Bone marrow (tissue), 2 donors: ENCODE data around the gene ACP4.
"Not testable (repeated sequence)": the region's sequence is repeated elsewhere in the genome, so short reads cannot be mapped to it uniquely, and the experiment has no call there.

Experiments
- DNase-seq, 2 donors: peaks; one replicate each; lab custom pipeline; 2025; lab: John Stamatoyannopoulos, UW

ACP4 gene

DNA sequence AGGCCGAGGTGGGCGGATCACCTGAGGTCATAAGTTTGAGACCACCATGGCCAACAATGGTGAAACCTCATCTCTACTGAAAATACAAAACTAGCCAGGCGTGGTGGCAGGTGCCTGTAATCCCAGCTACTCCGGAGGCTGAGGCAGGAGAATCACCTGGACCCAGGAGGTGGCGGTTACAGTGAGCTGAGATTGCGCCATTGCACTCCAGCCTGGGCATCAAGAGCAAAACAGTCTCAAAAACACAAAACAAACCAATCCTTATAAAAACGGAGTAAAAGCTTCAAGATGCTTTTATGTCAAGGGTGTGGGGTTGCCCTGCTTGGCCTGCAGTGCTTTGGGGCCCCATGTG, 7.2 kb downstream of the ACP4 start:
- no peak for DNase-seq

DNA sequence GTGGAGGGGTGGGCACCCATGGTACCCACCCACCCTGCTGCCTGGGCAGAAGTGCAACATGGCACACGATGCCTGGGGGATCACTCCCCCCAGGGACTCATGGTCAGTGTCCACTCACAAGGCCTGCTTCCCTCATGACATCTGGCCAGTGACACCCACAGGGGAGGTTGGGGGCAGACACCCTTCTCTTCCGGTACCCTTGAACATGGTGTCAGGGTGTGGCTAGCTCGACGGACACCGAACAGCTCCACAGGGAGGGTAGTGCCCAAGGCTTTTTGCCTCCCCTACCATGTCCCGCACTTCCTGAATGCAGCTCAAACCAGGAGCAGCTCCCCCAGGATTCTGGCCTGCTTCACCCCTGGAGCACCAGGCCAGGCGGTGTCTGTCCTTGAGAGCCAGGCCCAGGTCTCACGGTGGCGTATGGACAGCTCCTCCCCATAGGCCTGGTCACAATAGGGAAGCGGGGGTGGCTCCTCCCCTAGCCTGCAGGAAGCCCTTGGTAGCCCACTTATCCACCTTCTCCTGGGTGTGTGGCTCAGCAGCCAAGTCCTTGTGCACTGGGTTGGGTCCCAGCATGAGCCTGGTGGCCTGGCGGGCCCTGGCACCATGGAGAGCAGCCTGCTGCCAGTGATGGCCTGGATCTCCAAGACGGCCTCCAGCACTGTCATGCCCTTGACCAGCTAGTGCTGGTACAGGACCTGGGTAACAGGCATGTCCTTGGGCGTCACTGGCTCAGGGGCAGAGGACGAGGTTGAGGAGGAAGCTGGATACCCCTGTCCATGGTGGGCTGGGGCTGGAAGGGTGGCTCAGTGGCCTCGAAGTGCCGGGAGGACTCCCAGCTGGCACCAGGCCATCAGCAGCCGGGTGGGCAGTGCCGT, 7.8 kb downstream of the ACP4 start:
- no peak for DNase-seq

DNA sequence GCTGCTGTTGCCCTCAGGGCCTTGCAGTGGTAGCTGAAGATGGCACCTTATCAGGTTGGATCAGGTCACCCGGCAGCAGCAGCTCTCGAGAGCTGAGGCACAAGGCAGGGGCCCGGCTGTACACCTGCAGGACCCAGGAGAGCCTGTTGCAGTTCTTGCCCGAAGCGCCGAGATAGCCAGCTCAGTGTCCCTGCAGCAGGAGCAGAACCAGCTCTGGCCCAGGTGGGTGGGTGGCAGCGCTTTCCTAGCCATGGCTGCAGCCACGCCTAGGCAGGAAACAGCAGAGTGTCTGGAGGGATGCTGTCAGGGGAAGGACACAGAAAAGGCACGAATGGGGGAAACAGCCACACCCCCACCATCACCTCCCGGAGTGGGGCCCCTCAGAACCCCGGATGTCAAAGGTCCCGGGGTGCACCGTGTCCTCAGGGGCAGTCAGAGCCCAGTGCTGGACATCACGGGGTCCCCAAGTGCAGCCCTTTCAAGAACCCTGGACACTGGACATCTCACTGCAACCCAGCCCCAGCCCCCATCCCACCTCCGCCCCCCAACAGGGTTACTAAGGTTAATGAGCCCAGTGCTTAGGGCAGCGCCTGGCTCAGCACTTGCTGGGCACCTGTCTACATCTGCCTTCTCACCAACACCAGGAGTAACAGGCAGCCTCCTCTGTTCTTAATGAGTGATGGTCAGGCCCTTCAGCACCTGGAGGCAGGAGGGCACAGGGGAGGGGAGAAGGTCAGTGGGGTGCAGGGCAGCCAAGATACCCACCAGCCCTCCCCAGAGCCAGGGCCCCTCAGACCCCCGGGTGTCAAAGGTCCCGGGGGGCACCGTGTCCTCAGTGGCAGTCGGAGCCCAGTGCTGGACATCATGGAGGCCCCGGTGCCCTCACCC, 8.7 kb downstream of the ACP4 start:
- DNase-seq: no peak

DNA sequence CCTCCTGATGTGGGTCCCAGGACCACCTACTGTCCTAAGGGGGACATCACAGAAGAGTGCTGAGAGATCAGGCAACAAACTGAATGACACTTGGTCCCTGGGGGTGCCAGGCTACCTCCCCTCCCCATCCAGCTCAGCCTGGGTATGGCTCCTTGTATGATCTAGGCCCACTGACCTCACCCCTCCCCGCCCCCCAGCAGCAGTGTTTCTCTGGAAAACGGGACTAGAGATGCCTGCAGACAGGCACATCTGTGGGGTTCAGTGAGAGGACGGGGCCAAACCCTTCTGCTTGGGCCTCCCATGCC, 9.3 kb downstream of the ACP4 start:
- DNase-seq: no peak

DNA sequence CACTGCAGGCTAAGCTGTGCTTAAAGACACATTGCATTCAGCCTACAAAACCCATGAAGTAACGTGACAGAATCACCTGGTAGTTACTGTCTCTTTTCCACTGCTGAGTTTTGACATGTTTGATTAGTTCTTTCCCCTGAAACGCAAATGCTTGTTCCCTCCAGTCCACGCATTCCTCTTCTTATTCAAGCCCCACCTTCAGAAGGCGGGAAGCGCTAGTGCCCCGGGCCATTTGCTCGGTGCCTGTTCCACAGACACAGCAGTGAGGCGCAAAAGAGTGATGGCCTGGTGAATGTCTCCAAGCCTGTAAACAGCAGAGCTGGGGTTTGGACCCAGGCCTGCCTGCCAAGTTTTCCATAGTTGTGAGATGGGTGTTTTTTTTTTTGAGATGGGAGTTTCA, 10.9 kb downstream of the ACP4 start:
- no peak for DNase-seq

DNA sequence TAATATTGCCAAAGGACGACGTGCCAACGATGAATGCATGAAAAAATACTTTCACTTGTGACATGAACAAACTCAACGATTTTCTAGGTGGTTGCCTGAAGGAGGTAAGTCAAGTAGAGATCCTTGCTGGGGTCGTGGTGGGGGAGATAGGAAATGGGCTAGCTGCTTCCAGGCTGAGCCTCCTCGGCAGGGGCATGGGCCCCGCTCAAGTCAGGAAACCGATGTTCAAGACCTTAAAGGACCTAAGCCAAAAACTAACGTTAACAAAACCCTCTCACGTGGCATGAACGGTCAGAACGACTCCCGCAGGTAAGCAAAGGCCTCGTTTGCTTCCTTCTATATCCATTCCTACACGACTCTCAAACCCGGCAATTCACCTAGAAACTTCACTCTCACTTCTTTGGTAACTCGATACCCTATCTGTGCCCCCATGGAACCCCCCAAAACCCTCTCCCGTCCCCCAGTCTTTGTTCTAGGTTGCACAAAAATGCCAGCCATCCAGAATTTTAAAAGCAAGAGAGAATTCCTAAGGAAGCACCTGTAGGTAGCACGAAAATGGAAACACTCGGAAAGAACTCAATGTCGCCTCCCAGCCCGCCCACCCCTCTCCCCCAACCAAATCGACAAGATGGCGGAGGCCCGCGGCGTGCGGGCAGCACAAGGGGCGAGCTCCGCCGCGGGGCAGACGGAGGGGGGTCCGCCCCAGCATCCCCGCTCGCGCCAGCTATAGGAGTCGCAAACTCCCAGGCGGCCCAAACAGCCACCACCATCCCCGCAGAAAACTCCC, 13.6 kb downstream of the ACP4 start:
- DNase-seq: no peak

DNA sequence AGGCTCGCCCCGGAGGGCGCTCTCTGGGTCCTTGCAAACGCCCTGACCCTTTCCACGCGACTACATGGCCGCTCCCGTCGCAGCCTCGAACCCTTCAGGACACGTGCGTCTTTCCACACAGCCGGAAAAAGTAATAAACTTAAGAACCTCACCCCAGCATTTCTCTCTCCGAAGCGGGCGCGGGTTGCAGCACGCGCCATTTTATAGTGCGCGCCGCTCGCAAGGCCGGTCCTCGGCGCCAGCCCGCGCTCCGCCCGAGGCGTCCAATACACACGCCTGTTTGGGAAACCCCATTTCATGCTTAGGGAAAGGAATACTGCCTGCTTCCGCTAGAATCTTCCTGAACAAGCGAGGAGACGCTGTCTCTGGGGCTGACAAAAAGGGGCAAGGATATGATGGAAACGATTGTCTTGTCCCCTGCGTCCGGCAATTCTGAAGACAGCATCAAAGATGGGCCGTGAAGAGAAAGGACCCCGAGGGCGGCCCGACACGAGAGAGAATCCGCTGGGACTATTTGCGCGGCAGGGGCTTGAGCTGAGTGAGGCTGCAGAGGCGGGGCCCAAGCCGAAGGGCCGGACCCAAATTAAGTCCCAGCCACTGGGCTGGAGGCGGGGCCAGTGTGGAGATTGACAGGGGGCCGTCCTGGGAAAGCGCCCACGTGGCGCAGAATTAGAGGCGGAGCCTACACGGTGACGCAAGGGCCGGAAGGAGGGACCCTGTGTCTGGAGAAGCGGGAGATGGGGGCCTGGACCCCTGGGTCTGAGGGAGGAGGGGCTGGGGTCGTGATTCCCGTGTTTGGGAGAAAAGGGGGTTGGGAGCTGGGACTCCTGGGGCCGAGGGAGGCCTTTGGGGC, 14.4 kb downstream of the ACP4 start:
- DNase-seq: peak; percentile 91 to 97

DNA sequence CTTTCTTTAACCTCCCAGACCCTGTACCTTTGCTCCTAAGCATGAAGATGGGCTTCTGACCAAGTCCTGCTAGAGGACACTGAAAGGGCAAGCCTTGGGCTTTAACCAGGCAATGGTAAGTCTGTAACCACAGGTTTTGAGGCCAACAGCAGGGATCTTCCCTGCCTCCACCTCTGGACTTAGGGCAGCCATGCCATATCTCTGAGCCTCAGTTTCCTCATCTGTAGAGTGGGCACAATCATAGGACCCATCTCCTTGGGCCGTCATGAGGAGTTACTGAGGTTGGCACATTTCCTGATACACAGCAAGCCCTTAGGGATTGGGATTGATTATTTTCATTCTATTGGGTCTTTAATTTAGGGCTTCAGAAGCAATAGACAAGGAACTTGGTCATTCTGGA, 18.6 kb downstream of the ACP4 start:
- DNase-seq: no peak

DNA sequence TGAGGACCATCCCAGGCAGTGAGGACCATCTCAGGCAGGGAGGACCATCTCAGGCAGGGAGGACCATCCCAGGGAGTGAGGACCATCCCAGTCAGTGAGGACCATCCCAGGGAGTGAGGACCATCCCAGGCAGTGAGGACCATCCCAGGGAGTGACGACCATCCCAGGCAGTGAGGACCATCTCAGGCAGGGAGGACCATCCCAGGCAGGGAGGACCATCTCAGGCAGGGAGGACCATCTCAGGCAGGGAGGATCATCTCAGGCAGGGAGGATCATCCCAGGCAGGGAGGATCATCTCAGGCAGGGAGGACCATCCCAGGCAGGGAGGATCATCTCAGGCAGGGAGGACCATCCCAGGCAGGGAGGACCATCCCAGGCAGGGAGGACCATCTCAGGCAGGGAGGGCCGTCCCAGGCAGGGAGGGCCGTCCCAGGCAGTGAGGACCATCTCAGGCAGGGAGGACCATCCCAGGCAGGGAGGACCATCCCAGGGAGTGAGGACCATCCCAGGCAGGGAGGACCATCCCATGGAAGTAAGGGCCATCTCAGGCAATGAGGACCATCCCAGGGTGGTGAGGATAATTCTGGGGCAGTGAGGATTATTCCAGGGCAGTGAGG, 21.5 kb downstream of the ACP4 start:
- DNase-seq: not testable (repeated sequence)

DNA sequence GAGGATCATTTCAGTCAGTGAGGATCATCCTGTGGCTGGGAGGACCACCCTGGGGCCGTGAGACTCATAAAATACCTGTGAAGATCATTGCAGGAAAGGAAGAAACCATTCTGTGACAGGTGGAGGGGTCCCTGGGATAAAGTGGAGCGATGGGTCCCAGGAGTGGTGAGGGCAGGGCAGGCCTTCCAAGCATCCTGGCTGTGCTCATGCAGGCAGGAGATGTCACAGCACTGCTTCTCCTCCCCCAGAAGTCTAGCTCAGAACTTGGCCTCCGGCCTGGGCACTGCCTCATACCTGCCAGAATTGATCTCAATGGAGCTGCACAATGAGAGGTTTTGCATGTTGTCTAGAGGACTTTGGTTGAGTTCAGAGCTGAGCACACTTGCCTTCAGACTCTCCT, 22.3 kb downstream of the ACP4 start:
- DNase-seq: no peak

DNA sequence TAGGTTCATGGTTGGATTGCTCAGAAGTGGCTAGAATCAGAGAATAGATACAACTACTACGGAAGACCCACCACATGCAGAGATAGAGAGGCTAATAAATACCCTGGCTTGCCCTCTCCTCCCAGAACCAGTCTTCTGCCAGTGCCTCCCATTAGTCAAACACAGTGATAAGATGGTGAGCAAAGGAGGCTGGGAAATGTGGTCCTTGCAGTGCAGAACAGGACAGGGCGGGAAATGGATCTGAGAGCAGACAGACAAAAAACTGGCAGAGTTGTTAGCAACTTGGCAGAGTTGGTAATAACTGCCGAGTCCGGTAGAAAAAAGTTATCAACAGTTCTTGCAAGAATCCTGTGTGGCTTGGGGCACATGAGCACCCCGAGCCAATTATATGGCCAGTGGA, 24.7 kb downstream of the ACP4 start:
- no peak for DNase-seq

DNA sequence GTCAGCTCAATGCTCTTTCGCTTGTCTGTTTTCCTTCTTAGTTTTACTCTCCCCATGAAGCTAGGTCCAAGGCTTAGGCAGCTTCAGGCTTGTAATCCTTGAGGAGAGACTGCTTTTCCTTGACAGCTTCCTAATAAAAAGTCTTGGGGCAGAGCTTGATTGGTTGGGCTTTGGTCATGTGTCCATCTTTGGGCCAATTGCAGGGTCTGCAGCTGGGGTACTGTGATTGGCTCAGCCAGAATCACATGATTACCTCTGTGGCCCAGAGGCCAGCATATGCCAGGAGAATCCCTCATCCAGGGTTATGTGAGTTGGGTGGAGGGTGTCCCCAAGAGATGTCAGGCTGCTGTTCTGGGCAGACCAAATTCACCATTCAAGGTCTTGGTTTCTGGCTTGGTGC, 25.2 kb downstream of the ACP4 start:
- DNase-seq: no peak

DNA sequence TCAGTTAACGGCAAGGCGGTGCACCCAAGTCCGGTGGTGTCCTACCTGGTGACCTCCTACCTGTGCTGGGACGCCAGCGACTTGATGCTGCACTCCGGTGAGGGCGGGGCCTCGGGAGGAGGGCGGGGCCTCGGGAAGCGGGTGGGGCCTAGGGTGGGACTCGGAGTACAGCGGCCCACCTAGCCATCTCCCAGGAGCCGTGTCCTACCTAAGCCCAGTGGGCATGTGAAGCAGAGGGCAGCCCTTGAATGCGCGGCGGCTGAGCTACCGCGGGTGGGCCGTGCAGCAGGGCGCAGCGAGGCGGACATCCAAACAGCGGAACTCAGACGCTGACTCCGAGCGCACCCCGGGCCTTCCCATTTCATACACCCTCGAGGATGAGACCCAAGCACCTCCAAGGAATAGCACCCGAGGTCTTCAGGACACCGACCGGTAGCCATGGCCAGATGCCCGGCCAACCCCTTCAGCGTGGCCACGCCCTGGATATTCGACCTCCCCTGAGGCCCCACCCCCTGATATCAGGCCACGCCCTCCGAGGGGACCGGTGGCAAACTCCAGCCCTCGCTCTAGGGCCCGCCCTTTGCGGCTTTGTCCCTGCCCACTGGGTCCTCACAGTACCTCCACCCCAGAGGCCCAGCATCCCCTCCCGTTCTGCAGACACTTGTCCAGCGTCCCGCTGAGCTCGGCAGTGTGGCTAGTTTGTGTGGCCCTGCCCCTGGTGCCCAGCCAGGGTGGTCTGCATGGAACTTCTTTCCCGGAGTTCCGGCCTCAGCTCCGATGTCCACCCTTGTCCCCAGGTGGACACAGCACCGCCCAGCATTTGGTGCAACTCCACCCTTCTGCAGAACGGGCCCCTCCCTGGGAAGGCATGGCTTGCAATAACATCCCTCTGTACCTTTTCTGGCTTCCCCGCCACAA, 28.0 kb downstream of the ACP4 start:
- DNase-seq: peak in 1 of 2 donors; percentile 19

DNA sequence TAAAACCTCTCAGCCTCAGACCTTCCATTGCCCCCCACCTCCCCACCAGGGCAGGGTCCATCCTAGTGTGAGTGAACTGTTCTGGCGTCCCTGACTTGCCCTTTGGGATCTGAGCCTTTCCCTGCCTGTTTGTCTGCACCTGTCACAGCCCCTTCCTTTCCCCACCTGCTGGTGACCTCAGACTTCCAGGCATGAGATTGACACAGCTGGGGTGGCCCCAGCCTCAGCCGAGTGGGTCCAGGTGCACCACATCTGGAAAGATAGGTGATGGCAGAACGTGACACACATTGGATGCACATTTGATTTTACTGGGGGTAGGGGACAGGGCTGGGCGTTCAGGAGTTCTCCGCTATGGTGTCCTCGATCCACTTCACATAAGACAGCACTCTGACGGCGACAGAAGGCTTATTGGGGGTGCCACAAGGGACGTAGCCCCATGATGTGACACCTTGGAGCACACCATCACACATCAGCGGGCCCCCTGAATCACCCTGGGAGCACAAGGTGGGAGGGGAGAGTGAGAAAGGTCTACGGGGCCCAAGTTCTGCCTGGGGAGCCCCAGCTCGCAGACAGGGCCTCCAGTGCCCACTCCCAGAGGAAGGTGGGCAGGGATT, 28.8 kb downstream of the ACP4 start:
- no peak for DNase-seq

DNA sequence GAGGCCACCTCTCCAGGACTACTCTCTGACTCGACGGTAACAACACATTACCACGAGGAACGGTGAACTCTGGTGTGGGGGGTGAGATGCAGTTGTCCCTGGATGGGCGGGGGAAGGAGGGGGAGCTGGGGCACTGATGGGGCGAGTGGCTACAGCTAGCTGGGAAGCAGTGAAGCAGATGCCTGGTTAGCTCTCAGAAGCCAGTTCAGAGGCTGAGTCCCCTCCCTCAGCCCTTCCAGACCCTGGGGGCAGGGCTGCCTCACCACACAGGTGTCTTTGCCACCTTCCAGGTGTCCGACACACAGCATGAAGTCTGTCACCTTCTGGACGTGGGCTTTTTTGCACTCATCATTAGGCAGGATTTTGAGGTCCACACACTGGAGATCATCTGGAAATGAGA, 29.4 kb downstream of the ACP4 start:
- no peak for DNase-seq

DNA sequence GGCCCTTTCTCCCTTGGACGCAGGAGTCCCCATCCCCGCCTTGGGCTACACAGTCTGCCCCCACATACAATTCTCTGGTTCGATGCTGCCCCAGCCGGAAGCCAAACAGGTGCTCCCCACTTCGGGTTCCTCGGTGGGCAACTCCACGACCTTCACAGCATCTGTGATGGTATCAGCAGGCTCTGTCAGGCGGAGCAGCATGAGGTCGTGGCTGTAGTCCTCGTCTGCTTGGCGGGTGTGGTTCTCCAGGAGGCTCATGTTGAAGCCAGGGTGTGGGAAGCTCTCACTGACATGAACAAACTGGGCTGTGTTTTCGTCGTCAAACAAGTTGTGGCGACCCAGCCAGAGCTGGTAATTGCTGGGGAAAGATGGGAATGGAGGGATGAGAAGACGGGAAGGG, 29.9 kb downstream of the ACP4 start:
- DNase-seq: no peak

DNA sequence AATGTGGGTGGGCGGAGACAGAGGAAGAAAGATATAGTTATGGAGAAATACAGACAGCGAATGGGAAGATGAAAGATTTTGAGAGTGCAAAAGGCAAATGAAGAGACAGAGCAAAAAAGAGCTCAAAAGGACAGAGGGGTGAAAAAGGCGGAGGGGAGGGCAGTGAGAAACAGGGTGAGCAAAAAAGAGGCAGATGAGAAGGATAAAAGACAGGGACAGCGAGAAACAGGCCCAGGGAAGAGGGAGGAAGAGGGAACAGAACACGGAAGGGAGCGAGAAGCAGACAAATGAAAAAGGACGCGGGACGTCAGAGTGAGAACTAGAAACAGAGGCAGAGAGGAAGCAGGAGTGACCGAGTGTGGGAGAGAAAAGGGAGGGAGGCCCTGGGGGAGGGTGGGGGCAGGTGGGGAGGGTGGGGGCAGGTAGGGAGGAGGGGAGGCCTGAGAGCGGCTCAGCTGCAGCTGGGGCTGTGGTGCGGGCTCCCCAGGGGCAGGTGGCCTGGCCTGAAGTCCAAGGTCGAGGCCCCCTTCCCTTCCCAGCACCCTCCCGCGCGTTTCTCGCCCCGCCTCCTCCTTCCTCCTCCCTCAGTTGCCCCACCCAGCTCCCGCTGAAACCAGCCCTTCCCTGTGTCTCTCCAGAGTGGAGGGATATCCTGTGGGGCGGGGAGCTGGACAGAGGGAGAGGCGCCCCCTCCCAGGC, 30.5 kb downstream of the ACP4 start:
- DNase-seq: no peak

DNA sequence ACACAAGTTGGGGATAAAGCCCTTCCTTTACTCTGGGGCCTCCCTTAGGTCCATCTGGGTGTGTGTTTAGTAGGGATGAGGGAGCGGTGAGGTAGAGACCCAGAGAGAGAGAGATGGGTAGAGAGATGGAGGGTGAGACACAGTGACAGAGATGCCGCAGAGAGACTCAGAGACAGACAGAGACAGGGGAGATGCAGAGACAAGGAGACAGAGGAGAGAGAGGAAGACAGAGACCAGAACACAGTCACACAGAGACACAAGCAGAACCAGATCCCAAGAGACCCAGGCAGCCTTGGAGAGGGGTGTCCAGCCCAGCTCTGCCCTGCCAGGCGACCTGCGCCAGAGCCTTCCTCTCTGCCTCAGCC, 31.0 kb downstream of the ACP4 start:
- no peak for DNase-seq

DNA sequence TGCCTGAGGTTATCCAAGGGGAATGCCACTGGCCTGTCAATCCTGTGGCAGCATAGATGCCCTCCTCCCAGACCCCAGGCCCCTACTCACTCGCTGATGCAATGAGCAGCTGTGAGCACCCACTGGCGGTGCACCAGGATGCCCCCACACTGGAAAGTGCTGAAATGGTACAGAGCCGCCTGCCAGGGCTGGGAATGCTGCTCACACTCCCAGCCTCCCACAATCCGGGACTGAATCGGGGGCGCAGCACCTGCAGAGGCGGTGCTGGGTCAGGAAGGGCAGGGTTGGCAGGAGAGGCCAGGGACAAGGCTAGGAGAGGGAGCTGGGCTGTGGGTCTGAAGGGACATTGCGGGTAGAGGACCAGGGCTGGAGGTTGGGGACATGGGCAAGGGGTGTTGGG, 31.4 kb downstream of the ACP4 start:
- DNase-seq: no peak
